ENCODE data around the gene FBXO36. TPM values are rescaled to one million over a fixed set of nuclear protein-coding genes. Genes with fewer than 3 reads are reported as not detected.

The FBXO36 gene
- total and polyA plus RNA-seq, 2 of the 8 experiments (the other 6 are each of a cell fraction or from before 2014, with no cell fraction given), result 3.4 TPM

DNA sequence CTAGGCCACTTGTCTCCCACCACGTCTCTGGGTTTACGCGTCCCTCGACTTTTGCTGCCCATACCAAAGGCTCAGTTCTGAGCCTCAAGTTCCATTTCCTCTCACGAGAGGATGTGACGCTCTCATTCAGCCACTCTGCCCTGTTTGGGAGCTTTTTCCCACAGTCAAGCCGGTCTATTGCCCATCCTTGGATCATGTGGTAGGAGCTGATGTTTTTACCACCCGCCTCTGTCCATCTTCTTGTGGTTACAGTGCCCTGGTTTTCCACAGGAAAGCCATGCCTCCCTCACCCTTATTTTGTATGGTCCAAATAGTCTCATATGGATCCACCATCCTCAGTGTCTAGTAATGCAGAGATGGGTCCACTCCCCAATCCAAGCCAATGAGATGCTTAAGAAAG is 20.4 kb downstream of the FBXO36 start:
- 97% methylated on average over 8 of the region's 8 CpGs; no CpG with 5 or more reads in 1 of the 2 experiments for WGBS, 2 experiments (ENCODE audit: extremely low coverage in 1 of 2, insufficient coverage in 1 of 2, insufficient read length in 1 of 2, insufficient replicate concordance in 2 of 2, low coverage in 1 of 2, low lambda C conversion rate in 2 of 2, missing lambda C conversion rate in 1 of 2)
- no peaks in the 10 kb centered on the region; the same call in 1 of the 2 replicates for H3K79me1 ChIP-seq (ENCODE audit: low read depth, low read length)
- H3K27me3 ChIP-seq (replicated peaks in 1 of 4; ENCODE audit: control insufficient read depth in 3 of 4, extremely low read depth in 1 of 4, insufficient read depth in 3 of 4, low read length in 3 of 4), result no peaks in the 10 kb centered on the region; a peak in 1 of 7 replicates
- ChIA-PET CTCF (ENCODE audit: partially characterized antibody) (no interaction called here), POLR2A (ENCODE audit: partially characterized antibody) (no interaction called here)
- no peak overlapping the region for H3K14ac ChIP-seq (ENCODE audit: insufficient read length)
- no peak overlapping the region for H2BK120ac ChIP-seq (replicated peaks; ENCODE audit: low read depth, low read length)
- no peak overlapping the region for H4K5ac ChIP-seq (ENCODE audit: insufficient read length, low read depth, low read length)
- no peak overlapping the region for H2BK15ac ChIP-seq (ENCODE audit: low read length)
- no peak overlapping the region for H3K4ac ChIP-seq (replicated peaks; ENCODE audit: insufficient read length, low read depth, low read length)
- no peak overlapping the region for H2BK5ac ChIP-seq (ENCODE audit: low read depth, low read length)
- H3K23me2 ChIP-seq (ENCODE audit: low read depth, low read length), result no peaks in the 10 kb centered on the region
- no peak overlapping the region for H2BK20ac ChIP-seq (ENCODE audit: low read length)
- H3K27ac ChIP-seq (ENCODE audit: low read depth, low read length), result no peak overlapping the region
- no peak overlapping the region for H3K4me3 ChIP-seq (ENCODE audit: extremely low read depth in 1 of 4, insufficient read depth in 2 of 4, low read depth in 3 of 4, low read length in 4 of 4)
- no peak overlapping the region for H4K8ac ChIP-seq (ENCODE audit: extremely low read depth, insufficient read depth, low read length)
- no peaks in the 10 kb centered on the region for H3K4me1 ChIP-seq (replicated peaks in 1 of 4; ENCODE audit: control insufficient read depth in 3 of 4, insufficient read depth in 4 of 4, low read length in 3 of 4)
- DNase-seq (ENCODE audit: low read depth in 1 of 2, low spot score in 2 of 2), result no peak
- H3K36me3 ChIP-seq (ENCODE audit: control insufficient read depth in 2 of 4, insufficient read depth in 4 of 4, low read length in 3 of 4), result no peaks in the 10 kb centered on the region
- no peak overlapping the region for H3K4me2 ChIP-seq (ENCODE audit: insufficient read depth in 1 of 2, low read depth in 2 of 2, low read length in 2 of 2)
- no peaks in the 10 kb centered on the region for H3K79me2 ChIP-seq (ENCODE audit: control insufficient read depth in 1 of 2, insufficient read depth in 2 of 2, low read length in 2 of 2)
- no peak overlapping the region for H3K18ac ChIP-seq (ENCODE audit: extremely low read depth, low read length)
- no peak overlapping the region for H2AK5ac ChIP-seq (ENCODE audit: low read depth, low read length)
- no peak overlapping the region for H3K23ac ChIP-seq (ENCODE audit: insufficient read length)
- no peak overlapping the region for H4K91ac ChIP-seq (replicated peaks; ENCODE audit: insufficient read length, low read length)
- TF ChIP-seq GABPA (IDR thresholded peaks at IDR 0.05; ENCODE audit: borderline replicate concordance, insufficient read depth, low read length), result no peak
- no peak for TF ChIP-seq SRF (IDR thresholded peaks at IDR 0.05; ENCODE audit: low read depth, low read length)
- TF ChIP-seq EZH2 (IDR thresholded peaks at IDR 0.05; ENCODE audit: low read depth, low read length, severe bottlenecking), result no peak
- TF ChIP-seq SUZ12 (IDR thresholded peaks at IDR 0.05; ENCODE audit: low read length), result no peak
- H4K20me1 ChIP-seq (replicated peaks in 1 of 2; ENCODE audit: control insufficient read depth in 1 of 2, insufficient read depth in 2 of 2, low read length in 2 of 2), result no peaks in the 10 kb centered on the region
- H3K56ac ChIP-seq (replicated peaks; ENCODE audit: insufficient read length, low read depth, low read length), result no peak overlapping the region
- H2BK12ac ChIP-seq (ENCODE audit: low read depth, low read length), result no peak overlapping the region
- no peak for FAIRE-seq
- H3K9me3 ChIP-seq (ENCODE audit: insufficient read depth in 2 of 2, low read depth in 1 of 2, low read length in 1 of 2), result no peaks in the 10 kb centered on the region
- no peak overlapping the region for H2AFZ ChIP-seq (ENCODE audit: low read length)
- no peak overlapping the region for H3K9ac ChIP-seq (replicated peaks in 1 of 4; ENCODE audit: extremely low read depth in 1 of 4, low read depth in 3 of 4, low read length in 3 of 4)
